Effector memory CD8-positive, alpha-beta T cell (primary cell): ENCODE results near the gene C1QTNF9.
"Not testable (repeated sequence)": the region's sequence is repeated elsewhere in the genome, so short reads cannot be mapped to it uniquely, and the experiment has no call there.

Experiments
- ATAC-seq: fragments of 150-1000 bp; cut with Tn5 transposase; replicated peaks from 2 replicates; pipeline ENCODE4 v1.10.0; 2021; ENCODE audit warnings: mild to moderate bottlenecking, moderate library complexity
- DNase-seq, 3 experiments: peaks; one replicate each; pipeline ENCODE4 v3.0.0; 2021
- H3K27ac Mint-ChIP-seq, 2 donors: one replicate each; pipeline ENCODE4 v1.8.0; 2022; ENCODE audit warnings: mild to moderate bottlenecking in 2 of 2, mixed read lengths in 2 of 2, moderate library complexity in 2 of 2
- H3K27me3 Mint-ChIP-seq, 2 donors: one replicate each; pipeline ENCODE4 v1.8.0; 2022; ENCODE audit warnings: mixed read lengths in 2 of 2
- H3K36me3 Mint-ChIP-seq: one replicate; pipeline ENCODE4 v1.8.0; 2022; ENCODE audit warnings: mild to moderate bottlenecking, moderate library complexity, mixed read lengths; ENCODE audit not compliant: insufficient read depth
- H3K4me1 Mint-ChIP-seq, 2 donors: one replicate each; pipeline ENCODE4 v1.8.0; 2022; ENCODE audit warnings: low read depth in 2 of 2, mixed read lengths in 2 of 2
- H3K4me3 Mint-ChIP-seq, 2 donors: one replicate each; pipeline ENCODE4 v1.8.0; 2022; ENCODE audit warnings: mild to moderate bottlenecking in 2 of 2, mixed read lengths in 2 of 2, moderate library complexity in 2 of 2
- H3K9me3 Mint-ChIP-seq, 2 donors: one replicate each; pipeline ENCODE4 v1.8.0; 2022; ENCODE audit warnings: mixed read lengths in 2 of 2

Gene C1QTNF9

GRCh38 chr13:24366315-24366714 lies 56.9 kb downstream of the C1QTNF9 start:
- not testable (repeated sequence) for H3K27ac Mint-ChIP-seq, H3K9me3 Mint-ChIP-seq, H3K4me3 Mint-ChIP-seq, ATAC-seq, H3K36me3 Mint-ChIP-seq, DNase-seq, H3K4me1 Mint-ChIP-seq
- H3K27me3 Mint-ChIP-seq, result peaks cover 36 to 58% of the 10 kb centered on the region in 2 donors

GRCh38 chr13:24371273-24371672 lies 61.9 kb downstream of the C1QTNF9 start:
- not testable (repeated sequence) for DNase-seq, H3K27ac Mint-ChIP-seq, H3K4me1 Mint-ChIP-seq, H3K36me3 Mint-ChIP-seq, ATAC-seq, H3K9me3 Mint-ChIP-seq, H3K4me3 Mint-ChIP-seq
- H3K27me3 Mint-ChIP-seq, result peaks cover 49 to 75% of the 10 kb centered on the region in 2 donors
